Activated gamma-delta T cell treated with anti-CD3 and anti-CD28 coated beads, Interleukin-2, amount 50 U/mL, for 16 hours (primary cell): ENCODE results near the gene TSEN34.
"Not testable (repeated sequence)": the region's sequence is repeated elsewhere in the genome, so short reads cannot be mapped to it uniquely, and the experiment has no call there.

Experiments used
- DNase-seq: peaks from one replicate; pipeline ENCODE4 v3.0.0-alpha.2; 2020; ENCODE audit warnings: low read depth

TSEN34 gene

GRCh38 chr19:54160854-54161253, 30.3 kb upstream of the TSEN34 start:
- no peak for DNase-seq

DNA sequence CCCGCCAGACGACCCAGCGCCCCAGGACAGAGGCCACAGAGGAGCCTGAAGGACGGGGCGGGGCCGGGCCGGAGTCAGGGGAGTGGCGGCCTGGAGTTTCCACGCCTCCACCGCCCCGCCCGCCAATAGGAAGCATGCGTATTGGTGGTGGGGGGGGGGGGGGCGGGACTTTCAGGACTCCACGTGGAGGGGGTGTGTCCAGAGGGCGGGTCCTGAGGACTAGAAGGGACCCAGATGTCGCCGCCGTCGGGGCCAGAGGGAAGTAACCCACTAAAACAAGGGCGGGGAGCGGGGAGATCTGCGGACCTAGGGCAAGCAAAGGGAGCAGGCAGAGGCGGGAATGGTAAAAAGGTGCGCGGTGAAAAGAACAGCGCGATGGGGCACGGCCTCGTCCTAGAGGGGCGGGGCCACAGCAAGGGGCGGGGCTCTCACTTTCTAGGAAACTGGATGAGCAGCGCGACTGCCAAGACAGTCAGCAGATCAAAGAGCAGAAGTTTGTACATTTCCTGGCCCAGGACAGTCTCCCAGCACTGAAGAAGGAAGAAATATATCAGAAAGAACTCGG, 28.8 kb upstream of the TSEN34 start:
- DNase-seq = peak; percentile 72

DNA sequence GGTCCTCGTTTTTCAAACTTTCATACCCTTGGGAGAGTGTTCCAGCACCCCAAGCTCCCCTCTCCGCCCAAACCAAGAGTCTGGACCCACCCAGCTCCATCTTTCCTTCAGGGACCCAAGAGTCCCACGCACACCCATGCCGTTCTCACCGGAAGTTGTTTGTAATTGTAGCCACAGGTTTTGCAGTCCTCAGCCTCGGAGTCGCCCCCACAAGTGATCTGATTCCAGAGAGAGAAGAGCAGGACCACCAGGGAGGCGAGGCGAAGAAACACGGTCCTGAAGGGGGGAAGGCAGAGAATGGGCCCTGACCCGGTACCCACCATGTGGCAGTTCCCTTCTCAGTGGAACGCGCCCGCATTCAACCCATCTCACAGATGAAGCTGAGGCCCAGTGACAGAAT, 28.2 kb upstream of the TSEN34 start:
- no peak for DNase-seq

DNA sequence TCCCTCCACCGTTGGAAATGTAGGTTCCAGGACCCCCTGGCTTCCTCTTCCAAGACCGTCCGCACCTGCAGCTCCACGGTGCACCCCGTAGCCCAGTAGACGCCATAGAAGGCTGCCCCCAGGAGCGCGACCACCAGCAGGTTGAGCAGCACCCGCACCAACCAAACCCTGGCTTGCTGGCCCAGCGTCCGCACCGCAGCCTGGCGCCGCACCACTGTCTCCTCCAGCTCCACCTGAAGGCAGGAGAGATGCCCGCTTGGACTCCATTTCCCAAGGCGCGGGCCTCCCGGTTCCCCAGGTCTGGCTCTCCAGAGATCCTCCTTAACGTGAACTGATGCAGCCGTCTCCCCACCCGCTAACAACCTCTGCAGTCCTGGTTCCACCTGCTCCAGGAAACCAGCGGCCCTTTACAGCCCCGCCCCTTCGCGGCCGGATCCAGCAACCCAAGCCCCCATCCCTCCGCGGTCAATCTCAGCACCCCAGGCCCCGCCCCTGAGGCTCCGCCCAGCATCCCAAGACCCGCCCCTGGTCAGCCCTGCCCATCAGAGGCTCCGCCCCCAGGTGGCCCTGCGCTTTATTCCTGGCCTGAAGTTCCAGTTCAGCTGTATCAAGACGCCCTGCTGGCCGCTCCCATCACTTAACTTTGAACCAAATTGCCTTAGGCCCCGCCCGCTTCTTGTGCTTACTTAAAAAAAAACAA, 26.6 kb upstream of the TSEN34 start:
- DNase-seq = peak; percentile 22

DNA sequence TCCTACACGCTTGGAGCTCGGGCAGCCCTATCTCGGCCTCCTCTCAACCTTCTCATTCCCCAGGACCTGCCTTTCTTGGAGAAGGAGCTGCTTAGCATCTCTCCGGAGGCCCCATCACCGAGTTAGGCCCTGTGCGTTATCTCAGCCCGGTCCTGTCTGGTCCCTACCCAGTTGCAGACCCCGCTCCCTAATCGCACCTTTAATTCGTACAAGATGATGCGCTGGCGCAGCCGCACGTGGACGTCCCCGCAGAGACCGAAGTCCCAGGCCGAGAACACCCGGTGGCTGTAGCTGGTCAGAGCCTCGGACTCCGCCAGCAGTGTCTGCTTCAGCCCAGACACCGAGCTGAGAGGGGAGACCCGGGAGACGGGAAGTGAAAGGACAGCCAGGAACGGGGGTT, 25.9 kb upstream of the TSEN34 start:
- no peak for DNase-seq

DNA sequence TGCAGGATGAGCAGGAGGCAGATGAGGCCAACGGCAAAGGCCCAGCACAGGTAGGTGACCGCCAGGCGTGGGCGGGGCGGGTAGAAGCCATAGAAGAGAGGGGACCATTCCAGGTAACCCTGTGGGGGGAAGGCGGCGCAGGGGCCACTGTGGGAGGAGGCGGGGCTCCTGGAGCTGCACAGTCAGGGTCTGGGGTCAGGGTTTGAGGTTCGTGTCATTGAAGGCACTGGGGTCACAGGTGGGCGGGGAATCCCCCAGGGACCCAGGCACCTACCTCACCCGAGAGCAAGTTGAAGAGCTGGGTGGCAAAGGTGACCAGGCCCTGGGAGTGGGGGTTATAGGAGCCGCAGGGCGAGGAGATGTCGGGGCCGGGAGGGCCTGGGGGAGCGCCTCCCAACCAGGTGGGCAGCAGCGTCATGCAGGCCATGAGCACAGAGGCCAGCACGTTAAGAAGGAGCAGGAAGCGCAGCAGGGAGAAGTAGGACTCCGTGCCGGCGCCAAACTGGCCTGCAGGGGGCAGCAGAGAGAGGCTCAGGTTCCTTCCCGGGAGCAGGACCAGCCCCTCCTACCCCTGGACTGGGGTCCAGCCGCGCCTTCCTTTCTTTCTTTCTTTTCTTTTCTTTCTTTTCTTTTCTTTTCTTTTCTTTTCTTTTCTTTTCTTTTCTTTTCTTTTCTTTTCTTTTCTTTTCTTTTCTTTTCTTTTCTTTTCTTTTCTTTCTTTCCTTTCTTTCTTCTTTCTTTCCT, 22.8 kb upstream of the TSEN34 start:
- DNase-seq = peak; percentile 88

- no peak for DNase-seq
Measured at GRCh38 chr19:54169149-54169740, 21.9 kb upstream of the TSEN34 start.

- DNase-seq = not testable (repeated sequence)
Measured at GRCh38 chr19:54171736-54172431, 19.2 kb upstream of the TSEN34 start.

DNA sequence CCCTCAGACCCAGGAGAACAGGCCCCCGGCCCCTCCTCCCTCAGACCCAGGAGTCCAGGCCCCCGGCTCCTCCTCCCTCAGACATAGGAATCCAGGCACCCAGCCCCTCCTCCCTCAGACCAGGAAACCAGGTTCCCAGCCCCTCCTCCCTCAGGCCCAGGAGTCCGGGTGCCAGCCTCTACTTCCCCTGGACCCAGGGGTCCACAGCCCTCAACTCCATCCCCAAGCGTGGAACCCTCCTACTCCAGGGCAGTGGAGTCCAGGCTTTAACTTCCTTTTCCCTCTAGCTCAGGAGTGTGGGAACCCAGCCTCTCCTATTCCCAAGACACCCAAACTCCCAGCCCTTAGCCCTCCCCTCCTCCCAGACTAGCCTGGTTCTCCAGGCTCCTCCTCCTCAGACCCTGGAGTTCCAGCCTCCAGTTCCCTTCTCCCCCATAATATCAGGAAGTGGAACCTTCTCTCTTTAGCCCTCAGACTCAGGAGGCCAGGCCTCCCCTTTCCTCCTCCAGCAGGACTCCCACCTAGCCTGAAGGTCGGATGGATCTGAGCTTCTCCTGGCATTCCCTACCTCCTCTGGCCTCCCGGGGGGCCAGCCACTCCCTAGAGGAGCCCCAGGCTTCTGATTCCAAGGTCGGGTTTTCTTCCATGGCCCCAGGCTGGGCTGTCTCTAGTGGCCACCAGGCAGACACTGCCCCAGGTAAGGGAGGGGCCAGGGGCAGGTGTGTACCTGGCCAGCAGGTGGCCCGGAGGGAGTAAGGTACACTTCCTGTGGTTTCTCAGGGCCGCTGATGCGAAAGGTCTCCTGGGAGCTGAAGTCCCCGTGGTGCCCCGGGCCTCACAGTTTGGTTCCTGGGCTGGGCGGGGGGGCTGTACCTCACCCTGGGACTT, 18.4 kb upstream of the TSEN34 start, which contains the start of gene TMC4:
Gene TMC4 (minus strand): TSS at position 690 of the 888 bp plus-strand sequence. CDS start 43 bp downstream, at position 647.
- no peak for DNase-seq

DNA sequence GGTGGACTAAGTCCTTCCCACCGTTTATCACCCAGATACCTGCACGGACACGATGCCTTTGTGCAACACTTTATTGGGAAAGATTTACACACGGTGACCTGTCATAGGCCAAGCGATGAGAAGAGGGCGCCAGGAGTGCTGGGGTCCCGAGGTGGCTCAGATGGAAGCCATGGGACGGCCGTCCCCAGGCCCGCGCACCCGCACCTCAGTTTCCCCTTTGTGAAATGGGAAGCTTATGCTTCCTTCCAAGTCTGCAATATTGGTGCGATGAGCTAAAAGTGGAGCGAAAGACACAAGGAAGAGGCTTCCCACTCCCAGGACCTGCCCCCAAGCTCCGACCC, 17.8 kb upstream of the TSEN34 start:
- no peak for DNase-seq

GRCh38 chr19:54173951-54174834, 16.9 kb upstream of the TSEN34 start:
- no peak for DNase-seq

DNA sequence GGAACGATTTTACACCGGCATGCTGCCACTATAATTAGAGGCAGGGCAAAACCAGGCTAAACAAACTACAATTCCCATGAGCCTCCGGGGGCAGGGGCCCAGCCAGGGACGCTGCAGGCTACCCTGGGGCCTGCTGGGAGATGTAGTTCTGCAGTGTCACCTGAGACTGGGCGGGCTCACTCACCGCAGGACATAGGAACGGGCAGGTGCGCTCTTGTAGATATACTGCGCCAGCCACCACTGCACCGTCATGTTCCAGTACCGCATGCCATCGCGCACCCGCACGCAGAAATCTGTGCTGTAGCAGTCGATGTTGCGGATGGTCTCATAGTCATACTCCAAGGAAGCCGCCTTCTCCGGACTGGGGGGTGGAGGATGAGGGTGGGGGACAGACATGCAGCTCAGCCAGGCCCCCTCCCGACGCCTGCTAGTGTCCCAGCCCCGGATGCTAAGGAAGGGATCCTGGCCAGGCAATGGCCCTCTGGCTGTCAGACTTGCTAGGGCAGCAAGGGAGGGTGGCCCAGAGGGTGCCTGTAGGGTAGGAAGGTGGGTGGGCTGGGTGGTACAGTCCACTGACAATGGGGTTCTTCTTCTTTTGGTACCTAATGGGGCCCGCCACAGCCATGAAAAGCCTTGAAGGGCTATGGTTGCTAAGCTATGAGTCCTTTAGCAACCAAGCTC, 12.4 kb upstream of the TSEN34 start:
- DNase-seq = no peak

- DNase-seq = no peak
Measured at GRCh38 chr19:54179262-54179852, 11.8 kb upstream of the TSEN34 start.

DNA sequence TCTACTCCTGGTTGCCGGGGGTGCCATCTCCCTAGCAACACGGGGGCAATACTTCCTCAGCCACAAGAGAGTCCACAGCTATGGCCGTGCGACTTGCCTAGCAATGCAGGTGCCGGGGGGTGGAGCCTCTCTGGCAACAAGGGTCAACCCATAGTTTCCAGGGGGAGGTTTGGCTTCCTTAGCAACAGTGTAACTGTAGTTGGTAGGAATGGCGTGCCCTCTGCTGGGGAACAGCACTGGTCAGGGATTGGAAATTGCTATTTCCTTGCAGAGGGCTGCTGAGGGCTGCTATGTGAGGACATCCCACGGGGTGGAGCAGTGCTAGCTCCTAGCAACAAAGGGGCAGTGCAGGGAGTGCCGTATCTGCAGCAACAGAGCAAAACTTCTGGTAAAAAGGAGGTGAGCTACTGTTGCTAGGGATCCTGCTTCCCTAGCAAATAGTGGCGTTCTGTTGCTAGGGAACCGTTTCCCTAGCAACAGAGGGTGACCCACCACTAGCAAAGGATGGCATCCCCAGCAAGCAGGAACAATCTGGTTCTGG, 11.1 kb upstream of the TSEN34 start:
- no peak for DNase-seq

GRCh38 chr19:54180691-54181091, 10.4 kb upstream of the TSEN34 start:
- no peak for DNase-seq

- not testable (repeated sequence) for DNase-seq
Measured at GRCh38 chr19:54181894-54182293, 9.2 kb upstream of the TSEN34 start.

GRCh38 chr19:54183431-54183830, 7.7 kb upstream of the TSEN34 start:
- no peak for DNase-seq

GRCh38 chr19:54186351-54186750, 4.8 kb upstream of the TSEN34 start:
- DNase-seq = no peak

GRCh38 chr19:54186934-54187381, 4.2 kb upstream of the TSEN34 start:
- no peak for DNase-seq
